Rectal smooth muscle tissue (tissue), 1 donor: Measurements from ENCODE around the gene LRRTM4.

Source experiments
- H3K27ac ChIP-seq: one replicate; pipeline ENCODE4 v1.7.0; 2013; ENCODE audit warnings: low read depth, low read length, inconsistent platforms
- H3K27me3 ChIP-seq: one replicate; pipeline ENCODE4 v1.7.0; 2013; ENCODE audit warnings: low read length; ENCODE audit not compliant: control insufficient read depth, insufficient read depth
- H3K36me3 ChIP-seq: one replicate; pipeline ENCODE4 v1.7.0; 2013; ENCODE audit warnings: low read length; ENCODE audit not compliant: control insufficient read depth, insufficient read depth
- H3K4me1 ChIP-seq: one replicate; pipeline ENCODE4 v1.7.0; 2013; ENCODE audit warnings: low read length; ENCODE audit not compliant: control insufficient read depth, insufficient read depth
- H3K4me3 ChIP-seq: one replicate; pipeline ENCODE4 v1.7.0; 2013; ENCODE audit warnings: low read length
- H3K9ac ChIP-seq: one replicate; pipeline ENCODE4 v1.7.0; 2013; ENCODE audit warnings: low read length

The LRRTM4 gene

GRCh38 chr2:77518311-77518710, 3.9 kb downstream of the LRRTM4 start:
- H3K27me3 ChIP-seq: no peaks in the 10 kb centered on the region
- no peak overlapping the region for H3K4me3 ChIP-seq
- no peak overlapping the region for H3K27ac ChIP-seq
- no peak overlapping the region for H3K9ac ChIP-seq
- H3K4me1 ChIP-seq: no peaks in the 10 kb centered on the region
- H3K36me3 ChIP-seq: no peaks in the 10 kb centered on the region

- Histone ChIP-seq H3K27me3 (no peaks in the 10 kb centered on the region), H3K27ac (no peak overlapping the region), H3K9ac (no peak overlapping the region), H3K4me3 (no peak overlapping the region), H3K4me1 (no peaks in the 10 kb centered on the region), H3K36me3 (no peaks in the 10 kb centered on the region)
Measured at GRCh38 chr2:77513191-77513590, 9.0 kb downstream of the LRRTM4 start.

- Histone ChIP-seq H3K27ac (no peak overlapping the region), H3K36me3 (no peaks in the 10 kb centered on the region), H3K4me3 (no peak overlapping the region), H3K9ac (no peak overlapping the region), H3K27me3 (no peaks in the 10 kb centered on the region), H3K4me1 (no peaks in the 10 kb centered on the region)
Measured at GRCh38 chr2:77512507-77512906, 9.7 kb downstream of the LRRTM4 start.

- no peak overlapping the region for H3K27ac ChIP-seq
- no peaks in the 10 kb centered on the region for H3K27me3 ChIP-seq
- no peaks in the 10 kb centered on the region for H3K4me1 ChIP-seq
- no peak overlapping the region for H3K4me3 ChIP-seq
- H3K36me3 ChIP-seq: no peaks in the 10 kb centered on the region
- H3K9ac ChIP-seq: no peak overlapping the region
Measured at GRCh38 chr2:77508511-77508910, 13.7 kb downstream of the LRRTM4 start.

GRCh38 chr2:77507657-77508056, 14.5 kb downstream of the LRRTM4 start:
- Histone ChIP-seq H3K4me1 (no peaks in the 10 kb centered on the region), H3K27me3 (no peaks in the 10 kb centered on the region)

GRCh38 chr2:77488141-77488540, 34.0 kb downstream of the LRRTM4 start:
- Histone ChIP-seq H3K27me3 (no peaks in the 10 kb centered on the region), H3K36me3 (no peaks in the 10 kb centered on the region), H3K4me3 (no peak overlapping the region), H3K27ac (no peak overlapping the region), H3K9ac (no peak overlapping the region), H3K4me1 (no peaks in the 10 kb centered on the region)

More at GRCh38 chr2:77507657-77508056, 14.5 kb downstream of the LRRTM4 start:
- H3K4me3 ChIP-seq: no peak overlapping the region
- H3K9ac ChIP-seq: no peak overlapping the region
- H3K27ac ChIP-seq: no peak overlapping the region
- no peaks in the 10 kb centered on the region for H3K36me3 ChIP-seq

GRCh38 chr2:77487074-77487803, 34.9 kb downstream of the LRRTM4 start:
- Histone ChIP-seq H3K4me3 (no peak overlapping the region), H3K4me1 (no peaks in the 10 kb centered on the region), H3K36me3 (no peaks in the 10 kb centered on the region), H3K9ac (no peak overlapping the region), H3K27me3 (no peaks in the 10 kb centered on the region), H3K27ac (no peak overlapping the region)

- no peaks in the 10 kb centered on the region for H3K36me3 ChIP-seq
- no peak overlapping the region for H3K27ac ChIP-seq
- H3K27me3 ChIP-seq: no peaks in the 10 kb centered on the region
- H3K9ac ChIP-seq: no peak overlapping the region
- H3K4me3 ChIP-seq: no peak overlapping the region
- H3K4me1 ChIP-seq: no peaks in the 10 kb centered on the region
Measured at GRCh38 chr2:77484026-77484425, 38.1 kb downstream of the LRRTM4 start.

GRCh38 chr2:77479895-77480294, 42.3 kb downstream of the LRRTM4 start:
- no peak overlapping the region for H3K9ac ChIP-seq
- H3K4me1 ChIP-seq: no peaks in the 10 kb centered on the region
- no peak overlapping the region for H3K27ac ChIP-seq
- H3K27me3 ChIP-seq: no peaks in the 10 kb centered on the region
- H3K36me3 ChIP-seq: no peaks in the 10 kb centered on the region
- no peak overlapping the region for H3K4me3 ChIP-seq

GRCh38 chr2:77479395-77479794, 42.8 kb downstream of the LRRTM4 start:
- H3K27ac ChIP-seq: no peak overlapping the region
- H3K9ac ChIP-seq: no peak overlapping the region
- no peaks in the 10 kb centered on the region for H3K4me1 ChIP-seq
- H3K4me3 ChIP-seq: no peak overlapping the region
- H3K36me3 ChIP-seq: no peaks in the 10 kb centered on the region
- H3K27me3 ChIP-seq: no peaks in the 10 kb centered on the region

- Histone ChIP-seq H3K4me3 (no peak overlapping the region), H3K36me3 (no peaks in the 10 kb centered on the region), H3K27ac (no peak overlapping the region), H3K4me1 (no peaks in the 10 kb centered on the region), H3K27me3 (no peaks in the 10 kb centered on the region), H3K9ac (no peak overlapping the region)
Measured at GRCh38 chr2:77470096-77470495, 52.1 kb downstream of the LRRTM4 start.

- no peak overlapping the region for H3K27ac ChIP-seq
- no peak overlapping the region for H3K9ac ChIP-seq
- H3K27me3 ChIP-seq: no peaks in the 10 kb centered on the region
- no peaks in the 10 kb centered on the region for H3K36me3 ChIP-seq
- no peaks in the 10 kb centered on the region for H3K4me1 ChIP-seq
- H3K4me3 ChIP-seq: no peak overlapping the region
Measured at GRCh38 chr2:77469106-77469505, 53.1 kb downstream of the LRRTM4 start.

- Histone ChIP-seq H3K4me3 (no peak overlapping the region), H3K27me3 (no peaks in the 10 kb centered on the region), H3K27ac (no peak overlapping the region), H3K4me1 (no peaks in the 10 kb centered on the region), H3K36me3 (no peaks in the 10 kb centered on the region), H3K9ac (no peak overlapping the region)
Measured at GRCh38 chr2:77459840-77460239, 62.3 kb downstream of the LRRTM4 start.
